GM10266 (cell line): ENCODE data around the gene OR51D1.

Experiments used
- DNase-seq: peaks from one replicate; pipeline ENCODE4 v3.0.0; 2012; ENCODE audit errors: extremely low spot score
- TF ChIP-seq, protein P1 (sequence below): IDR thresholded peaks from 2 replicates; pipeline ENCODE4 v1.5.1; 2012; ENCODE audit warnings: mild to moderate bottlenecking, low read depth; ENCODE audit not compliant: control insufficient read depth, insufficient read depth; ENCODE audit errors: missing control alignments

OR51D1 gene

DNA sequence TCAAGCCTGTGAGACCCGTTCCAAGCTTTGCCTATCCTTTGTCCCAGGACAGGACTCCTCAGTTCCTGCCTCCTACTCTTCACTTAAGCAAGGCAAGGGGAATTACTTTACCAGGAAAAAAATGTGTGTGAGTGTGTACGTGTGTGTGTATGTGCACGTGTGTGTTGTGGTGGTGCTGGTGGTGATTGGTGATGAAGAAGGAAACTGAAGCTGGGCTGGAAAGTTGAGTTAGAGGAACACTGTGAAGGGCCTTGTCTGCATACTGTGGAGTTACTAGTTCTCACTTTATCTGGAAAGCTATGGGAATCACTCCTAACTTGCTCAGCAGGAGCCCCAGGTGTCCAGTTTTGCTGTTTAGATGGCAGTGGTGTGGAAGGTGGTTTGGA, 378 bp downstream of the OR51D1 start:
- TF ChIP-seq, protein P1, sequence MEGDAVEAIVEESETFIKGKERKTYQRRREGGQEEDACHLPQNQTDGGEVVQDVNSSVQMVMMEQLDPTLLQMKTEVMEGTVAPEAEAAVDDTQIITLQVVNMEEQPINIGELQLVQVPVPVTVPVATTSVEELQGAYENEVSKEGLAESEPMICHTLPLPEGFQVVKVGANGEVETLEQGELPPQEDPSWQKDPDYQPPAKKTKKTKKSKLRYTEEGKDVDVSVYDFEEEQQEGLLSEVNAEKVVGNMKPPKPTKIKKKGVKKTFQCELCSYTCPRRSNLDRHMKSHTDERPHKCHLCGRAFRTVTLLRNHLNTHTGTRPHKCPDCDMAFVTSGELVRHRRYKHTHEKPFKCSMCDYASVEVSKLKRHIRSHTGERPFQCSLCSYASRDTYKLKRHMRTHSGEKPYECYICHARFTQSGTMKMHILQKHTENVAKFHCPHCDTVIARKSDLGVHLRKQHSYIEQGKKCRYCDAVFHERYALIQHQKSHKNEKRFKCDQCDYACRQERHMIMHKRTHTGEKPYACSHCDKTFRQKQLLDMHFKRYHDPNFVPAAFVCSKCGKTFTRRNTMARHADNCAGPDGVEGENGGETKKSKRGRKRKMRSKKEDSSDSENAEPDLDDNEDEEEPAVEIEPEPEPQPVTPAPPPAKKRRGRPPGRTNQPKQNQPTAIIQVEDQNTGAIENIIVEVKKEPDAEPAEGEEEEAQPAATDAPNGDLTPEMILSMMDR: no peak
- no peak for DNase-seq

DNA sequence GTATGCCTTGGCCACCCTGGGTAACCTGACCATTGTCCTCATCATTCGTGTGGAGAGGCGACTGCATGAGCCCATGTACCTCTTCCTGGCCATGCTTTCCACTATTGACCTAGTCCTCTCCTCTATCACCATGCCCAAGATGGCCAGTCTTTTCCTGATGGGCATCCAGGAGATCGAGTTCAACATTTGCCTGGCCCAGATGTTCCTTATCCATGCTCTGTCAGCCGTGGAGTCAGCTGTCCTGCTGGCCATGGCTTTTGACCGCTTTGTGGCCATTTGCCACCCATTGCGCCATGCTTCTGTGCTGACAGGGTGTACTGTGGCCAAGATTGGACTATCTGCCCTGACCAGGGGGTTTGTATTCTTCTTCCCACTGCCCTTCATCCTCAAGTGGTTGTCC, 2.7 kb downstream of the OR51D1 start:
- DNase-seq: no peak

DNA sequence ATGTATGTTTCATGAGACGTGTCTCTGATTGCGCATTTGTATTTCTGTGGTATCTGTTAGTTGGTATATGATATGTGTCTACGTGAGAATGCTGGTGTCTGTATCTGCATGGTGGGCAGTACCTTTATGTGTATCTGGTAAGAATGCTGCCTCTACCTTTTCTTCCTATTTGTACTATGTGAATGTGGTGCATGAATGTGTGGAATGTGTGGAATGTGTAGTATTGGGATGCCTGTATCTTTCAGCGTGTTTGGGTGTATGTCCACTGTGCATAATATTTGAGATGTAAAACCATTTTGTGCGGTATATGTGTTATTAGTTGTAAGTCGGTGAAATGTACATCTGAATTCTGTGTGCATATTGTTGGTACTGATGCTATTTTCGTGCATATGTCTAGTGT, 4.2 kb downstream of the OR51D1 start:
- TF ChIP-seq, protein P1: no peak

More for the DNA sequence above, 2.7 kb downstream of the OR51D1 start:
- TF ChIP-seq, protein P1: no peak

DNA sequence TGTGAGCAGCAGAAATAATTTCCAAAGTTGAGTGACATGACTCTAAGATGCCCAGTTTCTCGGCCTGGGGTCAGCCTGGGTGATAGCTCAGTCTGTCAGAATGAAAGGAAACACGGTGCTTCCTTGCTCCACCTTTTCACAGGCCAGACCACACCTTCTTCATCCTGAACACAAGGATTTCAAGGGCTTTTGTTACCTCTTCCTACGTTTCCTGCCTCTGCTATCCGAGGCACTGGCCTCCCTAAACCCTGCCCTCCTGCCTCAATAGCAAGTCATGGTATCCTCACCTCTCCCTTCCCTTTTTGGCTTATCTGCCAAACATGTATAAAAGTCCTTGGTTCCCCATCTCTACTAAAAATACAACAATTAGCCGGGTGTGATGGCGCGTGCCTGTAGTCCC, 4.8 kb downstream of the OR51D1 start:
- TF ChIP-seq, protein P1: no peak
- no peak for DNase-seq

More for the DNA sequence above, 4.2 kb downstream of the OR51D1 start:
- no peak for DNase-seq

DNA sequence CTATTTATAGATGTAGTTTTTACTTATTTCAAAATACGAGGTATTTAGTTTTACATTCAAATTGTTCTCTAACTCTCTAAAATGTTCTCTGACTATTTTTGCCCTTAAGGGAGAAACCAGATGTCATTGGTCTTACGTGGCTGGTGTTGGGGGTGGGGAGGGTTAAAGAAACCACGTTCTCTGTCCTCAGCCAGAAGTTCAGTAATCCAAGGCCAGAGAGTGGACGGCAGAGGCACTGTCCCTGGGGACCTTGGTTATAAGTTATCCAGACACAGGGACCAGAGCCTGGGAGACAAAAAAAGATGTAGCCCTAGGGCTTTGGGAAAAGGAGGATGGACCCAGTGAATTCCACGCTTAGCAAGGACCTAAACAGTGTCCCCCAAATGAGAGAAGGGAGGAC, 5.8 kb downstream of the OR51D1 start:
- no peak for DNase-seq
- TF ChIP-seq, protein P1: no peak

DNA sequence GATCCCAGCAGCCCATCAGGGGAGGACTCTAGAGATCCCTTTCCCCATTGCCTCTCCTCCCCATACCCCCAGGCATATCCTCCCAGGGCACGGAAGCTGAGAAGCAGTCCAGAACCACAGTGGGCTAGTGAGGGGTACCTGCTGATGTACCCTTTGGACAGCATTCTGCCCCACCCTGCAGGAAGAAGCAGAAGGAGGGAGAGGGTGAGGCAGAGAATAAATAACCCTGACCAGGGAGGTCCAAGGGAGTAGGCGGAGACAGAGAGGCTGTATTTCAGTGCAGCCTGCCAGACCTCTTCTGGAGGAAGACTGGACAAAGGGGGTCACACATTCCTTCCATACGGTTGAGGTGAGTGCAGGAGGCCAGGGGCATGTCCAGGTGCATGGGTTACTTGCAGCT, 6.4 kb downstream of the OR51D1 start, which contains the start of gene OR51E1:
Gene OR51E1, plus strand, starts transcription at position 301 of the 400 bp plus-strand sequence. CDS start 8,545 bp downstream, outside the sequence.
- no peak for DNase-seq
- TF ChIP-seq, protein P1: no peak

DNA sequence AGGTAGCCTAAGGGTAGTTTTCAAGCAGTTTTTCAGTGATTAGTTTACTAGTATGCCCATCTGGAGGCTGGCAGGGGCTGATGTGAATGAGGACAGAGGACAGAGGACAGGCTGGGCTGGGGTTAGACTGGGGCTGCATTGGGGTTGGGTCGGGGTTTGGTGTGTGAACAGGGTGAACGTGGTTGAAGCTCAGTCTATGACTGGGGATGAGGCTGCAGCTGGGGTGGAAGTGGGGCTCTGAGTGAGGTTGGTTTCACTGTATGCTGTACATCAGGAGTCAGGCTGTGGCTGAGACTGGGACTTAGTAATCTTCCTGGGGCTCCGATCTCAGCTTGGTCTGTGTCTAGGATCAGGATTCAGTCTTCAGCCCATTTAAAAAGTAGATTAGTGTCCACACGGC, 7.0 kb downstream of the OR51D1 start:
- no peak for DNase-seq
- TF ChIP-seq, protein P1: no peak

DNA sequence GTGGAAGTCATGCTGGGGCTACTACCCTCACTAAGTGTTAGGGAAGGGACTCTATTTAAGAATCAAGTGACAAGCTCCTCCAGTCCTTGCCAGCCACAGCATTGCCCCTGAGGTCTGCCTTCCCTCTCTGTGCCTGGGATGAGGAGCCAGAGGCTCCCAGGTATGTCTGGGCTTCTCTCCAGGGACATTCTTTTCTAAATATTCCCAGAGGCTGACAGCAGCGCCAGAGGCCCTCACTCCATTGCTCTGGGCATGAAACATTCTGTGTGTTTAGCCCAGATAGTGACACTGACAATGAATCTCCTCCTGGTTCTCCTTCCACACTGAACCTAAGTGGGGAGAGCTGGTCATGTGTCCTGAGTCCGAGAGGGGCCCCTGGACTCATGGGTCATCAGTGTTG, 8.7 kb downstream of the OR51D1 start:
- DNase-seq: no peak
- TF ChIP-seq, protein P1: no peak
